Measurements from ENCODE around the gene TRANK1.

GRCh38 chr3:36894914-36895313 is 49.9 kb downstream of the TRANK1 start:
- TF ChIP-seq CTCF (IDR thresholded peaks at IDR 0.05) = no peak
- no peak for TF ChIP-seq POLR2A (IDR thresholded peaks at IDR 0.05)

Measured in adrenal gland (tissue), 5 donors.